ENCODE results near the gene SYT12. TPM values are rescaled to one million over a fixed set of nuclear protein-coding genes. Genes with fewer than 3 reads are reported as not detected.

Gene SYT12
- total and polyA plus RNA-seq, 8 donors, result 0.06 to 0.61 (median 0.11) TPM; not detected in 1

DNA sequence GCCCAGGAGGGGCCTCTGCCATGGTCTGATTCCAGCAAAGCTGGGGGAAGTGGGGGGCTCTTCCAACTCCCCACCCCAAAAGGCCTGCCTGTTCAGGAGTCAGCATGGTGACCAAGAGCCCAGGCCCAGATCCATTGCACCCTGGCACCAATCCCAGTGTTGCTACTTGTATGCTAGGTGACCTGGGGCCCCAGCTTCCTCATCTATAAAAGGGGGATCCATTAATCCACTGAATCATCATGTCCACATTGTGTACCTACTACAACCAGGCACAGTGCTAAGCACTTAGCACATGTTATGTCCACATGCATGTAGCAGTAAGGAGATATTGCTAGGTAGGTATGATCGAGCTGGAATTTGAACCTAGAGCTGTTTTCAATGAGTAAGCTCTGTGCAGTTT is 2.0 kb downstream of the SYT12 start:
- no peak overlapping the region for H3K4me3 ChIP-seq
- intact Hi-C loops (cut with DNase I), result no loop called here
- TF ChIP-seq, protein P1, sequence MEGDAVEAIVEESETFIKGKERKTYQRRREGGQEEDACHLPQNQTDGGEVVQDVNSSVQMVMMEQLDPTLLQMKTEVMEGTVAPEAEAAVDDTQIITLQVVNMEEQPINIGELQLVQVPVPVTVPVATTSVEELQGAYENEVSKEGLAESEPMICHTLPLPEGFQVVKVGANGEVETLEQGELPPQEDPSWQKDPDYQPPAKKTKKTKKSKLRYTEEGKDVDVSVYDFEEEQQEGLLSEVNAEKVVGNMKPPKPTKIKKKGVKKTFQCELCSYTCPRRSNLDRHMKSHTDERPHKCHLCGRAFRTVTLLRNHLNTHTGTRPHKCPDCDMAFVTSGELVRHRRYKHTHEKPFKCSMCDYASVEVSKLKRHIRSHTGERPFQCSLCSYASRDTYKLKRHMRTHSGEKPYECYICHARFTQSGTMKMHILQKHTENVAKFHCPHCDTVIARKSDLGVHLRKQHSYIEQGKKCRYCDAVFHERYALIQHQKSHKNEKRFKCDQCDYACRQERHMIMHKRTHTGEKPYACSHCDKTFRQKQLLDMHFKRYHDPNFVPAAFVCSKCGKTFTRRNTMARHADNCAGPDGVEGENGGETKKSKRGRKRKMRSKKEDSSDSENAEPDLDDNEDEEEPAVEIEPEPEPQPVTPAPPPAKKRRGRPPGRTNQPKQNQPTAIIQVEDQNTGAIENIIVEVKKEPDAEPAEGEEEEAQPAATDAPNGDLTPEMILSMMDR (IDR thresholded peaks at IDR 0.05), result no peak
- H3K36me3 ChIP-seq, result no peaks in the 10 kb centered on the region
- H3K27ac ChIP-seq, result no peak overlapping the region
- H3K4me1 ChIP-seq, result peaks cover 12 to 21% of the 10 kb centered on the region in 2 donors
- peaks cover 20 to 69% of the 10 kb centered on the region in 2 donors for H3K27me3 ChIP-seq
- no peaks in the 10 kb centered on the region for H3K9me3 ChIP-seq
- DNase-seq (no peak), ATAC-seq (no peak)

DNA sequence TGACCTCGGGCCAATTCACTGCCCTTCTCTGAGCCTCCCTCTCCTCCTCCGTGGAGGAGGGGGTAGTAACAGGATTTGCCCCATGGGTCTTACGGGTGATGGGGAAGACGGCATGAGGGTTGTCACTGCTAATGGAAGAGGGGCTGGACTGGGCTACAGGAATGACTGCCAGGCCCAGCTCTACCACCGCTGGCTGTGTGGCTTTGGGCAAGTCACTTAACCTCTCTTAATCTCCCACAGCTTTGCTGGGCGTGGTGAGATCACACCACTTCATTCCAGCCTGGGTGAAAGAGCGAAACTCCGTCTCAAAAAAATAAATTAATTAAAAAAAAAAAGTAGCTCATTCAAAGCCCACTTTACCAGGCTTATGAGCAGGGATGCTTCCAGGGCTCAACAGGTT is 2.8 kb downstream of the SYT12 start:
- no peaks in the 10 kb centered on the region for H3K36me3 ChIP-seq
- ATAC-seq (no peak), DNase-seq (no peak)
- peaks cover 20 to 76% of the 10 kb centered on the region in 2 donors for H3K27me3 ChIP-seq
- H3K9me3 ChIP-seq, result no peaks in the 10 kb centered on the region
- intact Hi-C loops (cut with DNase I), result no loop called here
- H3K4me3 ChIP-seq, result no peak overlapping the region
- TF ChIP-seq, protein P1 (IDR thresholded peaks at IDR 0.05), result no peak
- peaks cover 12 to 21% of the 10 kb centered on the region in 2 donors for H3K4me1 ChIP-seq
- H3K27ac ChIP-seq, result no peak overlapping the region

DNA sequence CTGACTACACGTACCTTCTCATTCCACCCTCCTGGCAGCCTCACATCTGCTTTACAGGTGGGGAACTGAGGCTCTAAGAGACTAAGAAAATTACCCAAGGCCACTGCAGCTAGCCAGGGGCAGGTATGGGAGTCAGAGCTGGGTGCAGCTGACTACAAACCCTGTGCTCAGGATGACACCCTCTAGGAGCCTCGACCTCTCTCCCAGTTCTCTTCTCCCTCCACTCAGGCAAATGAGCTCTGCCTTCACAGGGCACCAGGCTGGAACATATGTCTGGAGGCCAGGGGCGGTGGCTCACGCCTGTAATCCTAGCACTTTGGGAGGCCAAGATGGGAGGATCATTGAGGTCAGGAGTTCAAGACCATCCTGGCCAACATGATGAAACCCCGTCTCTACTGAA is 4.0 kb downstream of the SYT12 start:
- Histone ChIP-seq H3K4me1 (peaks cover 12 to 21% of the 10 kb centered on the region in 2 donors), H3K27me3 (peaks cover 20 to 81% of the 10 kb centered on the region in 2 donors), H3K9me3 (no peaks in the 10 kb centered on the region), H3K4me3 (no peak overlapping the region), H3K27ac (no peak overlapping the region), H3K36me3 (no peaks in the 10 kb centered on the region)
- intact Hi-C loops (cut with DNase I), result no loop called here
- DNase-seq (no peak), ATAC-seq (no peak)
- TF ChIP-seq, protein P1 (IDR thresholded peaks at IDR 0.05), result no peak

DNA sequence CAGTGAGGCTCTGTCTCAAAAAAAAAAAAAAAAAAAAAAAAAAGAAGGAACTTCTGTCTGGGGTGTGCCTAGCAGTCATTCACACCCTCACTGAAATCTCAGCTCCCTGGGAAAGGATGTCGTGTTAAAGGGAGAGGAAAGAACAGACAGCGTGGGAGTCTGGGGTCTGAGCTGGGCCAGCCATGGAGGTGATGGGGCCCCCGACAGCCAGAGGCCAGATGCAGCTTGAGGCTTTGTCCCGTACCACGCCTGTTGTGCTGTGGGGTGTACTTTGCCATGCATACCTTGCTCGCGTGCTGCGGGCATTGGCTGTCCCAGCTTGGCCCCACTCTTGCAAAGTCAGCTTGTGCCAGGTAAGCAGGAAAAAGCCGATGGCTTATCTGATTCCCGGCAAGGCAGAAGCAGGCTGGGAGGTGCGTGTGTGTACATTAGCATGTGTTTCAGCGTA is 4.6 kb downstream of the SYT12 start:
- no peak for DNase-seq
- no peak overlapping the region for H3K4me3 ChIP-seq
- TF ChIP-seq, protein P1 (IDR thresholded peaks at IDR 0.05), result no peak
- H3K9me3 ChIP-seq, result no peaks in the 10 kb centered on the region
- peaks cover 16 to 81% of the 10 kb centered on the region in 2 donors for H3K27me3 ChIP-seq
- no peak overlapping the region for H3K27ac ChIP-seq
- peaks cover 9 to 18% of the 10 kb centered on the region in 2 donors for H3K4me1 ChIP-seq
- H3K36me3 ChIP-seq, result no peaks in the 10 kb centered on the region
- intact Hi-C loops (cut with DNase I), result no loop called here
- no peak for ATAC-seq

DNA sequence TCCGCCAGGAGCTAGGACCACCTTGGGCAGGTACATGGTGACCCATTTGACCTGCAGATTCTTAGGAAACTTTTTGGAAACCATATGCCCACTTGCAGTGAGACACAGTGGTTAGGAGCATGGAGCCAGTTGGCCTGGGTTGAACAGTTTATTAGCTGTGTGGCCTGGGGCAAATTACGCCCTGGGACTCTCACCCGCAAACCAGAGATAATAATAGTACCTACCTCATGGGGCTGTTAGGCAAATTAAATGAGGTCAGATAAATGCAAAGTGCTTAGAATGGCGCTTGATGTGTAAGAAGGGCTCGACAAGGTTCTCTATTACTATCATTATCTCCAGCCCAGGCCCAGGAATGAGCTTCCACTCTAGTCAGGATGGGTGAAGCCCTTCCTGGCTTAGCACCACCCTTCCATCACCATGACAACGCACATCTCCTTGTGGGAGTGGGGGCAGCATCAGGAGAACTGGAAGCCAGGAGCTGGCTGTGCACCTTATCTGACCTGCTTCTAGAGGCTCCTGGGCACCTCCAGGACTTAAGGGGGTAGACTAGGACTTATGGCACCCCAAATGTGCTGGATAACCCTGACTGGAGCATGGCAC is 5.1 kb downstream of the SYT12 start:
- no peak for ATAC-seq
- TF ChIP-seq, protein P1 (IDR thresholded peaks at IDR 0.05), result no peak
- no peak overlapping the region for H3K27ac ChIP-seq
- no peaks in the 10 kb centered on the region for H3K36me3 ChIP-seq
- peaks cover 11 to 80% of the 10 kb centered on the region in 2 donors for H3K27me3 ChIP-seq
- no peak for DNase-seq
- intact Hi-C loops (cut with DNase I), result no loop called here
- no peaks in the 10 kb centered on the region for H3K9me3 ChIP-seq
- peaks cover 4 to 12% of the 10 kb centered on the region in 2 donors for H3K4me1 ChIP-seq
- H3K4me3 ChIP-seq, result no peak overlapping the region

All from left lung (tissue), 10 donors.